Uterus (tissue), 4 donors: ENCODE results near the gene OR52A5. TPM values are rescaled to one million over a fixed set of nuclear protein-coding genes. Genes with fewer than 3 reads are reported as not detected.
"Not testable (repeated sequence)": the region's sequence is repeated elsewhere in the genome, so short reads cannot be mapped to it uniquely, and the experiment has no call there.

Experiments used
- DNase-seq, 2 donors: peaks; one replicate each; pipeline ENCODE4 v3.0.0-alpha.2; 2019 to 2020
- H3K27ac ChIP-seq, 2 donors: fragments of 200-600 bp; sonication (generic); 1 replicate in 1 of 2; 2 replicates in 1 of 2; pipeline ENCODE4 v1.5.1; 2016 to 2018
- H3K27me3 ChIP-seq, 2 donors: fragments of 200-600 bp; sonication (generic); one replicate each; pipeline ENCODE4 v1.5.1; 2018 to 2019; ENCODE audit warnings: control low read depth in 1 of 2
- H3K36me3 ChIP-seq, 2 donors: fragments of 200-600 bp; sonication (generic); one replicate each; pipeline ENCODE4 v1.5.1; 2019; ENCODE audit warnings: control low read depth in 1 of 2
- H3K4me1 ChIP-seq, 2 donors: fragments of 200-600 bp; sonication (generic); one replicate each; pipeline ENCODE4 v1.5.1; 2018 to 2019; ENCODE audit warnings: control low read depth in 1 of 2
- H3K4me3 ChIP-seq, 2 donors: fragments of 200-600 bp; sonication (generic); 1 replicate in 1 of 2; 2 replicates in 1 of 2; pipeline ENCODE4 v1.5.1; 2018 to 2019; ENCODE audit warnings: mild to moderate bottlenecking in 1 of 2
- H3K9me3 ChIP-seq, 2 donors: fragments of 200-600 bp; sonication (generic); one replicate each; pipeline ENCODE4 v1.5.1; 2019; ENCODE audit warnings: control low read depth in 1 of 2
- CTCF ChIP-seq, 4 experiments: fragments of 200-600 bp in 2 of 4; fragments of 450-650 bp in 2 of 4; sonication (generic) in 2 of 4; IDR thresholded peaks; one replicate each; pipeline ENCODE4 v1.5.1; 2016 to 2019; ENCODE audit warnings: antibody characterized with exemption in 4 of 4, mild to moderate bottlenecking in 2 of 4, moderate library complexity in 1 of 4
- POLR2A ChIP-seq, 2 donors: fragments of 450-650 bp; IDR thresholded peaks; one replicate each; pipeline ENCODE4 v1.6.1; 2016; ENCODE audit warnings: antibody characterized with exemption in 2 of 2, mild to moderate bottlenecking in 1 of 2, moderate library complexity in 1 of 2
- intact Hi-C: fragments of 100-400 bp; cut with DNase I; formaldehyde crosslinking; loops from one replicate; pipeline ENCODE4 v1.15.1; 2023; ENCODE audit warnings: low total_unique reads
- total RNA-seq, 4 donors: library from RNA; depleted of rRNA in 3 of 4; stranded (reverse); fragments of >200 nt in 3 of 4; gene quantifications; one replicate each; pipeline versions ENCODE4 v1.1.0 to v1.2.4, GENCODE V29; 2014 to 2023
- donor health status: DM: yes; HTN: yes; CAD: no.

OR52A5 gene
- total RNA-seq: not detected

GRCh38 chr11:5137996-5138395 is at the start of gene OR52A5:
TSS of gene OR52A5 (minus strand) at chr11:5138356. CDS start at chr11:5132642, 5,714 bp downstream.
- Histone ChIP-seq H3K4me3 (no peak within 1 kb of the TSS), H3K27ac (no peak within 1 kb of the TSS), H3K27me3 (no peaks in the 10 kb centered on the region), H3K4me1 (no peaks in the 10 kb centered on the region), H3K36me3 (no peaks in the 10 kb centered on the region), H3K9me3 (no peaks in the 10 kb centered on the region)
- DNase-seq: no peak
- TF ChIP-seq CTCF (IDR thresholded peaks at IDR 0.05) (no peak), POLR2A (IDR thresholded peaks at IDR 0.05) (no peak)
- intact Hi-C loops: no loop called here

GRCh38 chr11:5178046-5178837 is 40.1 kb upstream of the OR52A5 start:
- Histone ChIP-seq H3K27ac (no peak overlapping the region), H3K9me3 (no peaks in the 10 kb centered on the region), H3K4me1 (no peaks in the 10 kb centered on the region), H3K36me3 (no peaks in the 10 kb centered on the region), H3K27me3 (no peaks in the 10 kb centered on the region), H3K4me3 (no peak overlapping the region)
- DNase-seq: no peak
- intact Hi-C loops: no loop called here
- no peak for TF ChIP-seq POLR2A (IDR thresholded peaks at IDR 0.05)
- no peak for TF ChIP-seq CTCF (IDR thresholded peaks at IDR 0.05)

- TF ChIP-seq CTCF (IDR thresholded peaks at IDR 0.05) (no peak), POLR2A (IDR thresholded peaks at IDR 0.05) (no peak)
- intact Hi-C loops: no loop called here
- no peak overlapping the region for H3K27ac ChIP-seq
Observed at GRCh38 chr11:5174934-5175333, 36.8 kb upstream of the OR52A5 start.

GRCh38 chr11:5171856-5172255 is 33.7 kb upstream of the OR52A5 start:
- no peak for DNase-seq
- H3K4me3 ChIP-seq: no peak overlapping the region
- H3K27me3 ChIP-seq: no peaks in the 10 kb centered on the region
- intact Hi-C loops: no loop called here
- TF ChIP-seq CTCF (IDR thresholded peaks at IDR 0.05): no peak
- TF ChIP-seq POLR2A (IDR thresholded peaks at IDR 0.05): no peak
- no peaks in the 10 kb centered on the region for H3K36me3 ChIP-seq
- no peaks in the 10 kb centered on the region for H3K4me1 ChIP-seq
- no peak overlapping the region for H3K27ac ChIP-seq
- H3K9me3 ChIP-seq: no peaks in the 10 kb centered on the region

More at GRCh38 chr11:5174934-5175333, 36.8 kb upstream of the OR52A5 start:
- H3K4me1 ChIP-seq: no peaks in the 10 kb centered on the region
- H3K4me3 ChIP-seq: no peak overlapping the region
- no peaks in the 10 kb centered on the region for H3K9me3 ChIP-seq
- no peaks in the 10 kb centered on the region for H3K27me3 ChIP-seq
- H3K36me3 ChIP-seq: no peaks in the 10 kb centered on the region
- DNase-seq: no peak

GRCh38 chr11:5165898-5166297 is 27.7 kb upstream of the OR52A5 start:
- H3K27me3 ChIP-seq, H3K9me3 ChIP-seq, DNase-seq, intact Hi-C loops, H3K4me3 ChIP-seq, H3K27ac ChIP-seq, H3K4me1 ChIP-seq, H3K36me3 ChIP-seq: not testable (repeated sequence)

GRCh38 chr11:5164807-5165206 is 26.7 kb upstream of the OR52A5 start:
- H3K27me3 ChIP-seq, intact Hi-C loops, H3K4me1 ChIP-seq, DNase-seq, H3K9me3 ChIP-seq, H3K27ac ChIP-seq, H3K36me3 ChIP-seq, H3K4me3 ChIP-seq: not testable (repeated sequence)

GRCh38 chr11:5161045-5161444 is 22.9 kb upstream of the OR52A5 start:
- DNase-seq, H3K27me3 ChIP-seq, H3K27ac ChIP-seq, intact Hi-C loops, H3K4me3 ChIP-seq, H3K36me3 ChIP-seq, H3K9me3 ChIP-seq, H3K4me1 ChIP-seq: not testable (repeated sequence)

GRCh38 chr11:5160217-5160616 is 22.1 kb upstream of the OR52A5 start:
- intact Hi-C loops: not testable (repeated sequence)

More at GRCh38 chr11:5160217-5160616, 22.1 kb upstream of the OR52A5 start:
- H3K9me3 ChIP-seq, H3K27me3 ChIP-seq, H3K4me1 ChIP-seq, DNase-seq, H3K36me3 ChIP-seq, H3K4me3 ChIP-seq, H3K27ac ChIP-seq: not testable (repeated sequence)
